Measurements from ENCODE around the gene FAM151A. TPM values are rescaled to one million over a fixed set of nuclear protein-coding genes. Genes with fewer than 3 reads are reported as not detected.
A peak's percentile ranks its signal among the peaks of the same experiment; 100 is the strongest.

The FAM151A gene
- polyA plus RNA-seq, 3 donors from 2014 or later: not detected

- Mint-ChIP-seq H3K36me3 (no peaks in the 10 kb centered on the region), H3K27ac (no peak overlapping the region), H3K9me3 (no peaks in the 10 kb centered on the region), H3K27me3 (ENCODE audit: low read depth in 3 of 3) (peaks cover 0 to under 1% (median 0%) of the 10 kb centered on the region in 3 donors), H3K4me3 (no peak overlapping the region), H3K4me1 (peaks cover 0 to 4% of the 10 kb centered on the region in 2 donors)
- no peak for DNase-seq
These were observed 37.9 kb downstream of the FAM151A start for GRCh38 chr1:54585181-54586066.

- Mint-ChIP-seq H3K27ac (no peak overlapping the region), H3K4me3 (no peak overlapping the region)
These were observed 38.8 kb downstream of the FAM151A start for GRCh38 chr1:54584575-54584974.

GRCh38 chr1:54583871-54584270, 39.5 kb downstream of the FAM151A start:
- DNase-seq: no peak
- H3K27ac Mint-ChIP-seq: no peak overlapping the region
- no peaks in the 10 kb centered on the region for H3K9me3 Mint-ChIP-seq
- H3K27me3 Mint-ChIP-seq (ENCODE audit: low read depth in 3 of 3): peaks cover 0 to 2% (median 0%) of the 10 kb centered on the region in 3 donors
- no peak overlapping the region for H3K4me3 Mint-ChIP-seq
- no peaks in the 10 kb centered on the region for H3K36me3 Mint-ChIP-seq
- peaks cover 0 to 4% of the 10 kb centered on the region in 2 donors for H3K4me1 Mint-ChIP-seq

More at GRCh38 chr1:54584575-54584974, 38.8 kb downstream of the FAM151A start:
- H3K27me3 Mint-ChIP-seq (ENCODE audit: low read depth in 3 of 3): peaks cover 0 to 2% (median 0%) of the 10 kb centered on the region in 3 donors
- H3K36me3 Mint-ChIP-seq: no peaks in the 10 kb centered on the region
- H3K9me3 Mint-ChIP-seq: no peaks in the 10 kb centered on the region
- H3K4me1 Mint-ChIP-seq: peaks cover 0 to 4% of the 10 kb centered on the region in 2 donors
- no peak for DNase-seq

GRCh38 chr1:54583307-54583686, 40.0 kb downstream of the FAM151A start:
- H3K4me3 Mint-ChIP-seq: no peak overlapping the region
- no peaks in the 10 kb centered on the region for H3K9me3 Mint-ChIP-seq
- no peaks in the 10 kb centered on the region for H3K36me3 Mint-ChIP-seq
- DNase-seq: no peak
- peaks cover 0 to under 1% of the 10 kb centered on the region in 2 donors for H3K4me1 Mint-ChIP-seq
- no peak overlapping the region for H3K27ac Mint-ChIP-seq
- peaks cover 0 to 2% (median 0%) of the 10 kb centered on the region in 3 donors for H3K27me3 Mint-ChIP-seq (ENCODE audit: low read depth in 3 of 3)

GRCh38 chr1:54582566-54583306, 40.6 kb downstream of the FAM151A start:
- DNase-seq: no peak
- H3K4me3 Mint-ChIP-seq: no peak overlapping the region
- H3K27me3 Mint-ChIP-seq (ENCODE audit: low read depth in 3 of 3): peaks cover 0 to 2% (median 0%) of the 10 kb centered on the region in 3 donors
- H3K4me1 Mint-ChIP-seq: no peaks in the 10 kb centered on the region
- H3K36me3 Mint-ChIP-seq: no peaks in the 10 kb centered on the region
- H3K9me3 Mint-ChIP-seq: no peaks in the 10 kb centered on the region
- no peak overlapping the region for H3K27ac Mint-ChIP-seq

GRCh38 chr1:54581621-54582035, 41.7 kb downstream of the FAM151A start:
- no peak overlapping the region for H3K27ac Mint-ChIP-seq
- no peaks in the 10 kb centered on the region for H3K36me3 Mint-ChIP-seq
- no peaks in the 10 kb centered on the region for H3K9me3 Mint-ChIP-seq
- no peak for DNase-seq
- H3K4me3 Mint-ChIP-seq: no peak overlapping the region
- peaks cover 0 to 2% (median 0%) of the 10 kb centered on the region in 3 donors for H3K27me3 Mint-ChIP-seq (ENCODE audit: low read depth in 3 of 3)
- no peaks in the 10 kb centered on the region for H3K4me1 Mint-ChIP-seq

GRCh38 chr1:54580856-54581550, 42.3 kb downstream of the FAM151A start:
- Mint-ChIP-seq H3K36me3 (no peaks in the 10 kb centered on the region), H3K27ac (peak overlapping the region in 1 of 6 donors; percentile 25), H3K4me3 (no peak overlapping the region), H3K4me1 (no peaks in the 10 kb centered on the region), H3K9me3 (no peaks in the 10 kb centered on the region), H3K27me3 (ENCODE audit: low read depth in 3 of 3) (peaks cover 0 to 2% (median 0%) of the 10 kb centered on the region in 3 donors)
- DNase-seq: no peak

GRCh38 chr1:54579337-54579781, 44.0 kb downstream of the FAM151A start:
- Mint-ChIP-seq H3K4me3 (no peak overlapping the region), H3K27me3 (ENCODE audit: low read depth in 3 of 3) (peaks cover 0 to 2% (median 1%) of the 10 kb centered on the region in 3 donors), H3K36me3 (no peaks in the 10 kb centered on the region), H3K9me3 (no peaks in the 10 kb centered on the region), H3K27ac (no peak overlapping the region), H3K4me1 (no peaks in the 10 kb centered on the region)
- DNase-seq: no peak

- Mint-ChIP-seq H3K9me3 (no peaks in the 10 kb centered on the region), H3K27ac (no peak overlapping the region), H3K4me1 (peaks cover 0 to under 1% of the 10 kb centered on the region in 2 donors), H3K4me3 (no peak overlapping the region), H3K27me3 (ENCODE audit: low read depth in 3 of 3) (peaks cover 0 to 2% (median 1%) of the 10 kb centered on the region in 3 donors), H3K36me3 (no peaks in the 10 kb centered on the region)
- no peak for DNase-seq
These were observed 45.7 kb downstream of the FAM151A start for GRCh38 chr1:54577612-54578011.

- H3K27ac Mint-ChIP-seq: peak overlapping the region in 1 of 6 donors; percentile 37
- no peak for DNase-seq
These were observed 47.6 kb downstream of the FAM151A start for GRCh38 chr1:54575605-54576290.

GRCh38 chr1:54575161-54575560, 48.2 kb downstream of the FAM151A start:
- no peak overlapping the region for H3K27ac Mint-ChIP-seq
- H3K4me3 Mint-ChIP-seq: no peak overlapping the region
- peaks cover 0 to 9% of the 10 kb centered on the region in 2 donors for H3K4me1 Mint-ChIP-seq
- peaks cover 0 to 2% (median 1%) of the 10 kb centered on the region in 3 donors for H3K27me3 Mint-ChIP-seq (ENCODE audit: low read depth in 3 of 3)
- H3K36me3 Mint-ChIP-seq: no peaks in the 10 kb centered on the region
- no peak for DNase-seq
- no peaks in the 10 kb centered on the region for H3K9me3 Mint-ChIP-seq

More at GRCh38 chr1:54575605-54576290, 47.6 kb downstream of the FAM151A start:
- Mint-ChIP-seq H3K27me3 (ENCODE audit: low read depth in 3 of 3) (peaks cover 1 to 2% (median 2%) of the 10 kb centered on the region in 3 donors), H3K4me3 (no peak overlapping the region), H3K4me1 (peaks cover 0 to 9% of the 10 kb centered on the region in 2 donors), H3K36me3 (no peaks in the 10 kb centered on the region), H3K9me3 (no peaks in the 10 kb centered on the region)

GRCh38 chr1:54574158-54574778, 49.1 kb downstream of the FAM151A start:
- Mint-ChIP-seq H3K4me1 (peaks cover 0 to 9% of the 10 kb centered on the region in 2 donors), H3K9me3 (no peaks in the 10 kb centered on the region), H3K27me3 (ENCODE audit: low read depth in 3 of 3) (peaks cover 0 to 2% (median 1%) of the 10 kb centered on the region in 3 donors), H3K36me3 (no peaks in the 10 kb centered on the region), H3K27ac (no peak overlapping the region), H3K4me3 (no peak overlapping the region)
- DNase-seq: no peak

- Mint-ChIP-seq H3K4me3 (no peak overlapping the region), H3K36me3 (no peaks in the 10 kb centered on the region), H3K27ac (no peak overlapping the region), H3K4me1 (peaks cover 0 to 9% of the 10 kb centered on the region in 2 donors), H3K9me3 (no peaks in the 10 kb centered on the region), H3K27me3 (ENCODE audit: low read depth in 3 of 3) (peaks cover 0 to 3% (median 2%) of the 10 kb centered on the region in 3 donors)
- no peak for DNase-seq
These were observed 50.8 kb downstream of the FAM151A start for GRCh38 chr1:54572542-54572850.

Data from immature natural killer cell (primary cell).